GM11168 (cell line): ENCODE results near the gene MRPL51.

ENCODE experiments used
- in situ Hi-C: fragments of 300-500 bp; cut with MboI; formaldehyde crosslinking; loops from one replicate; pipeline ENCODE4 v1.12.0; 2022; ENCODE audit warnings: low sequenced_read_pairs; ENCODE audit not compliant: unreplicated experiment

Gene MRPL51

GRCh38 chr12:6464531-6464930 is 28.5 kb downstream of the MRPL51 start:
- in situ Hi-C loops: no loop called here

- in situ Hi-C loops: no loop called here
These were observed 29.2 kb downstream of the MRPL51 start for GRCh38 chr12:6463858-6464257.

DNA sequence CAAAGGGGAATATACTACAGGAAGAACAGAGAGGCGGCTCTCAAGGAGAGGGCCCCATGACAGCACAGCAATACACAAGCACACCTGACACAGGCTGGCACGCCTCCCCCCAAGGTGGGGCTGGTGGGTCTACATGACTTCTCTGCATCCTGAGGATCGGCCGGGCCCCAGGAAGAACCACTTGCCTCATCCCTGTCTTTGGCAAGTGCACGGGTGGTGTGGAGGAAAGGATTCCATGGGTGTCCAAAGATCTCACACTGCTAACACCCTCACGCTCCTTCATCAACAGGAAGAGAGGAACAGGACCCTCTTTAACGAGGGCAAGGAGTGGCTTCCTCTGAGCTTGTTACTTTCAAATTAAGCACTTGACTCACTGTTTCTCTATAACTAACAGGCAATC is 29.8 kb downstream of the MRPL51 start:
- in situ Hi-C loops: no loop called here

- in situ Hi-C loops: no loop called here
These were observed 30.6 kb downstream of the MRPL51 start for GRCh38 chr12:6462234-6462995.

DNA sequence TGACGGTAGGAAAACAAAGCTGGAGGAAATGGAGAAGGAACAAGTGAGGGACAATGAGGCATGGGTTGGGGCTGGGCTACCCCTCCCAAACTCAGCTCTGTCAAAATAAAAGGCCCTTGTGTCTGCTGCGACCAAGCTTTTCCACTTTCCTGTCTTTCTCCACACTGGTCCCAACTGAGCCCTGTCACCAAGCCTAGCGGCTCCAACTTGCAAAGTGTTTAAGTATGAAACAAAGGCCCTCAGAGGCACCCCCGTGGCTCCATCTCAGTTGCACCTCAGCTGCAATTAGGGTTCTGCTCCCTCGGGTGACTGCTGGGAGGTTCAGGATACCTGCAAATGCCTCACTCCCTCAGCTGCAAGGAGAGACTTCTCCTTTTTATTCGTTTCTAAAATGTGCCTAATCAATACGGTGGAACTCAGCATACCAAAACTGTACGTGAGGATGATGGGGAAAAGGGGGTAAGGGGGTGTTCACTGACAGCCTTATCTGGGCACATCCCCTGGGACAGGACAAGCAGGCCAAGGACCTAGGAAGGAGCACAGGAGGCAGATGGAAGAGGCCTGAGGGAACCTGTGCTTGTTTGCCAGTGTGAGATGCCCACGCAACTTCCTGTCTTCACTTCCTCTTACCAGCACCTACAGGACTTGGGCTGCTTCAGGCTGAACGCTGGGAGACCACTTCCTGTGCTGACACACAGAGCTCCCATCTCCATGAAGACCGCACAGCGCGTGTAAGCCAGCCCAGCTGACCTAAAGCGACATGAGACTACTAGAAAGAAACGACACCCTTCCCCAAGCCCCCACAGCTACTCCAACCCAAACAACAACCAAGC is 31.4 kb downstream of the MRPL51 start:
- in situ Hi-C loops: no loop called here

GRCh38 chr12:6460751-6461371 is 32.2 kb downstream of the MRPL51 start:
- in situ Hi-C loops: no loop called here

DNA sequence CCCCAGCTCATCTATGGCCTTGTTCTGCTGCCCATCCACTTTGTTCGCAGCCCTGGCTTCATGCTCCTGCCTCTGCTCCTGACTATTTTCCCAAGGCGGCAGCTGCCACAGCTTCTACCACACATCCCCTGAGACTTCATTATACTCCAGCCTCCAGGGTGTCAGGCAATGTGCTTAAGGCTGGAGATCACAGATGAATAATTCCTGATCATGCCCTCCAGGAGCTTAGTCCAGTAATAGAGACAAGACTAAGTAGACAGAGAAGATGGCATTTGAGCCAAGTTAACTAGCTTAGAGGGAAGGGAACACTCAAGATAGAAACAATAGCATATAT is 34.1 kb downstream of the MRPL51 start:
- in situ Hi-C loops: loop anchor here (5.0 kb wide), 1 partner anchor 37 kb away; no protein-coding TSS in a partner anchor

DNA sequence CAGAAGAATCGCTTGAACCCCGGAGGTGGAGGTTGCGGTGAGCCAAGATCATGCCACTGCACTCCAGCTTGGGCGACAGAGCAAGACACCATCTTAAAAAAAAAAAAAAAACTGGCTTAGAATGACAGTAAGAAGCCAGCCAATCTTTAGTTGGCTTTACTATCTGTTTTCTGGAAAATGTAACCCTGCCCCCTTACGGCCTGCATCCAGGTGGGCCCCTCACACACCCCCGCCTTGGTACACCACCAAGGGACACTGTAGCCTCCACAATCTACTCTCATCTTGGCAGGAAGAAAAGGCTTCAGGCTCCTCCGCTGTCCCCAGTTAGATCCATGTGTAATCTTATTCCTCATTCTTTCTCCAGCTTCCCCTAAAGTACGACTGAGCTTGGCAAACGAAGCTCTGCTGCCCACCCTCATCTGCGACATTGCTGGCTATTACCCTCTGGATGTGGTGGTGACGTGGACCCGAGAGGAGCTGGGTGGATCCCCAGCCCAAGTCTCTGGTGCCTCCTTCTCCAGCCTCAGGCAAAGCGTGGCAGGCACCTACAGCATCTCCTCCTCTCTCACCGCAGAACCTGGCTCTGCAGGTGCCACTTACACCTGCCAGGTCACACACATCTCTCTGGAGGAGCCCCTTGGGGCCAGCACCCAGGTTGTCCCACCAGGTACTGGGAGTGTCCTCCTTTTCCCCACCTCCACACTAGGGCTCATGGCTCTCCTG is 34.6 kb downstream of the MRPL51 start:
- in situ Hi-C loops: loop anchor here (5.0 kb wide), 1 partner anchor 36 kb away; no protein-coding TSS in a partner anchor

DNA sequence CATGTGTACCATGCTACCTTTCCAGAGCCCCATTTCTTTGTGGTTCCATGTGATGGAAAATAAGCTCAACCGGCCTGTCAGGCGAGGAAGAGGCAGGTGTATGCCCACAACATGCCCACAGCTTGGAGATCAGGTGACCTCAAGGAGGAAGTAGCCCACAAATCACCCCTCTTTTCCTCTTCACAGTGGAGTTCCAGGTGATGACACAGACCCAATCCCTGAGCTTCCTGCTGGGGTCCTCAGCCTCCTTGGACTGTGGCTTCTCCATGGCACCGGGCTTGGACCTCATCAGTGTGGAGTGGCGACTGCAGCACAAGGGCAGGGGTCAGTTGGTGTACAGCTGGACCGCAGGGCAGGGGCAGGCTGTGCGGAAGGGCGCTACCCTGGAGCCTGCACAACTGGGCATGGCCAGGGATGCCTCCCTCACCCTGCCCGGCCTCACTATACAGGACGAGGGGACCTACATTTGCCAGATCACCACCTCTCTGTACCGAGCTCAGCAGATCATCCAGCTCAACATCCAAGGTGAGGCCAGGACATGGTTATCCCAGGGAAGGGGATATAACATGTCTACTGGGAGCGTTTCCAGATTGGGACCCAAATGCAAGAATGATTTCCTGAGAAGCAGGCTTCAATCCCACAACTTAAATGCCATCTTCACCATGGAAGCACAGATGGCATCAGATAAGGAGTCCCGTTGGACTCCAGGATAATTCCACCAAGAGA is 35.7 kb downstream of the MRPL51 start:
- in situ Hi-C loops: loop anchor here (5.0 kb wide), 1 partner anchor 35 kb away; no protein-coding TSS in a partner anchor

GRCh38 chr12:6452944-6453630 is 40.0 kb downstream of the MRPL51 start:
- in situ Hi-C loops: no loop called here

DNA sequence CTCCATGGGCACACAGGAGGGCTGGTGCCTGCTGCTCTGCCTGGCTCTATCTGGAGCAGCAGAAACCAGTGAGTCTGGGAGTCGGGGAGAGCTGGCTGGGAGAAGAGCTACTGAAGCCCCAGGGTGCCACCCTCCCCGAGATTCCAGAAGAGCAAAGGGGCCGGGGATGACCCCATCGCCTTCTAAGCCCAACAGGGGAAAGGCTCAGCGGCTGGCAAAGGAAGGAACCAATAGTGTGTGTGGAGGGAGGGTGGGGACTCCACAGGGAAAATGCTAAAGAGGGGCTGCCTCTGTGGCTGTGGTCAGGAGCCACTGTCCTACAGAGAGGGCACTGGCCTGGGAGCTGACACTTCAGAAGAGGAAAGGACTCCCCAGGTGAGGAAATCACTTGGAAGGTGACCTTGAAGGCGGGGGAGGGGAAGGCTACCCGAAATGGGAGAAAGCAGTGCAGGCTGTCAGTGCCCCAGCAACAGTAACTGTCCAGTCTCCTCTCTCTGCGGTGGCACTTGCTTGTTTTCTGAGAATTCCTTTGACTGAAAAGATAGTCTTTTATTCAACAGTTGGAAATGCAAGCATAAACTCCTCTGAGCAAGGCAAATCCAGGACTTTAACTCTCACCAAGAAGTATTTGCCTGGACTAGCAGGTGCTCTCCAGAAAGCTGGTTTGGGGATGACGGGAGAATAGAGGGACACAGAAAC is 40.7 kb downstream of the MRPL51 start:
- in situ Hi-C loops: no loop called here

GRCh38 chr12:6451348-6452244 is 41.5 kb downstream of the MRPL51 start, which contains the start of gene TAPBPL:
Gene TAPBPL, plus strand, starts transcription at chr12:6452042. Its CDS starts 207 bp downstream, at chr12:6452249.
- in situ Hi-C loops: no loop called here

- in situ Hi-C loops: no loop called here
These were observed 42.2 kb downstream of the MRPL51 start for GRCh38 chr12:6450869-6451347.

GRCh38 chr12:6450091-6450868 is 42.8 kb downstream of the MRPL51 start:
- in situ Hi-C loops: no loop called here

DNA sequence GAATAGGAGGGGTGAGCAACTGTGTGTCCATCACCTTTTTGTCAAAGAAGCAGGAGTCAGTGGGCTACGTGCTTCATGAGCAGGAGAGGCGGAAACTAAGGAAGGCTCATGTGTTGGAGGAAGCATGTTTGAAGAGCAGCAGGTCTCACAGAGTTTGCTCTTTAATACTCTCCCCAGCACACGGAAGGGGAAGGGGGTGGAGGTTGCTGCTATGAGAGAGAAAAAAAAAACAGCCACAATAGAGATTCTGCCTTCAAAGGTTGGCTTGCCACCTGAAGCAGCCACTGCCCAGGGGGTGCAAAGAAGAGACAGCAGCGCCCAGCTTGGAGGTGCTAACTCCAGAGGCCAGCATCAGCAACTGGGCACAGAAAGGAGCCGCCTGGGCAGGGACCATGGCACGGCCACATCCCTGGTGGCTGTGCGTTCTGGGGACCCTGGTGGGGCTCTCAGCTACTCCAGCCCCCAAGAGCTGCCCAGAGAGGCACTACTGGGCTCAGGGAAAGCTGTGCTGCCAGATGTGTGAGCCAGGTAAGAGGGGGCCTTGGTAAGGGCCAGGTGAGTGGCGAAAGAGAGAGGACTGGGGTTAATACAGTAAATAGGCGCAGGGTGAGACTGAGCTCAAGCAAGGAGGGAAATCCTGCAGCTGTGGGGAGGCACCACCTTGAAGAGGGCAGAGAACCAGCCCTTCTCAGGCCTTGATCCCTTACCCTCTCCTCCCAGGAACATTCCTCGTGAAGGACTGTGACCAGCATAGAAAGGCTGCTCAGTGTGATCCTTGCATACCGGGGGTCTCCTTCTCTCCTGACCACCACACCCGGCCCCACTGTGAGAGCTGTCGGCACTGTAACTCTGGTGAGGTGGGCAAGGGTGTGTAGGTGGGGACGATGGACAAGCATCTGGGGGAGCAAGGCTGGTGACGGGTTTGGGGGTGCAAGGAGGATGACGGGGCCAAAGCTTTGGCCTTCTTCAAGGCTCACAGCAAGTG is 48.1 kb downstream of the MRPL51 start, which contains the start of gene CD27:
Gene CD27, plus strand, starts transcription at position 252 of the 985 bp plus-strand sequence. Its CDS starts 141 bp downstream, at position 393.
- in situ Hi-C loops: no loop called here
